NCI-H128 (cell line): ENCODE results near the gene TMEM51.

Source experiments
- DNase-seq: peaks from one replicate; lab custom pipeline; 2025; ENCODE audit not compliant: unreplicated experiment; lab: John Stamatoyannopoulos, UW

TMEM51 gene

DNA sequence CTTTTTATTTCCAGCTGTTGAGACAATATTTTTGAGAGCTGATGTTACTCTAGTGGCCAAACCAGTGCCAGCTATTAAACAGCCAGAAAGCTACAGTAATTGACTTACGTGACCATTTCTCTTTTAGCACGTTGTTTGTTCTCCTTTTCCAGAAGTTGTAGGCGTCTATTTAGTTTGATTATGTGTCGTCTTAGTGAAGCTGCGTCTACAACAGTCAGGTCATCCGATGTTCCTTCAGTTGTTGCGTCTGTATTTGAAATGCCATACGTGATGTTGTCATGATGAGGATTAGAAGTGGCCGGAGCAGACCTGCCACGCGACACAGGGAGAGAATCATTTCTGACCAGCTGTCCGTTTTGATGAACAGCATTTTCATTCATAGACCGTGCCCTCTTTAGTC lies 38.2 kb downstream of the TMEM51 start:
- no peak for DNase-seq

DNA sequence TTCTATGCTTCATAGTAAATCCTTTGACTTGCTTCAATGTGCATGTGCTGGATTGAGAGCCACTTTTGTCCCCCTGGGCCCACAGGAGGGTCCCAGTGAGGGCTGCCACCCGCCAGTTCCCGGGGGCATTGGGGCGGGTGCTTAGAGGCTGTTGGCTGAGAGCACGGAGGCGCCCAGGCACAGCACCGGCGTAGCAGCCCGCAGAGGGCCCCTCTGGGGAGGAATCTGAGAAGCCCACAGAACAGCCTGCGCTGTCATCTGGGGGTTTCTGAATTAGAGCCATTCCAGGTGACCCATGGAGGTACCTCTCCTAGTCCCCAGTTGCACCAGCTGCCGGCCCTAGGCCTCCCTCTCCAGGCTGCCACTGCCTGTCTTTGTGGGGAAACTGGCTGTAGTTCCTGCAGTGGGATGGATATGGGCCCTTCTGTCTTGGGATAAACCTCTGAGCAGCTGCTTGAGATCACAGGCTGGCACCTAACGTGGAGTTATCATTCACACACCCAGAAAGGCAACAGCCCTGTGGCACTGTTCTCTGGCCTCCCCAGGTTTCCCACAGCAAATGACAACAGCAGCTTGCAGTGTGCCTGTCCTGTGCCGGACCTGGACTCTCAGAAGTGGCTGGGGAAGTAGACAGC lies 39.5 kb downstream of the TMEM51 start:
- DNase-seq: no peak

DNA sequence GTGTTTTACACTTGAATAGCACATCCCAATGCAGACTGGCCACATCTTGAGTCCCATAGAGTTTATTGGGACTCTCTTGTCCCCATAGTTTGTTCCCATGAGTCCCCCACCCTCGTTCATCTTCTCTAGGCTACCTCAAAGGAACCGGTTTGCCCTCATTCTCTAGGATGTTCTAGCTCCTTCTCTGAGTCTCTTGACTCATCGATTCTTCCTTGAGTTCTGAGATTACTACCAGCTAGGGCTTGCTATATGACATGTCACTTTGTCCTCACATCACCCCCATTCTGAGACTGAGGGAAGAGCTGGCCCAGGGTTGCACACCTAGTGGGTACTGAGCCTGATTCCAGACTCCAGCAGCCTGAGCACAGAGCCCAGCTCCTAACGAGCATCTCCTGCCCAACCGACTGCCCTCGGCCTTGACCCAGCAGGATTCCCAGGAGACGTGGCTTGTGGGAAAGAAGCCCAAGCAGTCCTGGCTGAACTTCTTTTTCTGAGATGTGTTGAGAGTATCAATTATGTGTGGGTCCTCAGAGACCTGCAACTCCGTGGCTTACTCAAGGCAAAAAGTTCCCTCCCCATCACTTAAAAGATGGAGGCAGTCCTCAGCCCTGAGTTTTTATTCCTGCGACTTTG lies 42.0 kb downstream of the TMEM51 start:
- no peak for DNase-seq

DNA sequence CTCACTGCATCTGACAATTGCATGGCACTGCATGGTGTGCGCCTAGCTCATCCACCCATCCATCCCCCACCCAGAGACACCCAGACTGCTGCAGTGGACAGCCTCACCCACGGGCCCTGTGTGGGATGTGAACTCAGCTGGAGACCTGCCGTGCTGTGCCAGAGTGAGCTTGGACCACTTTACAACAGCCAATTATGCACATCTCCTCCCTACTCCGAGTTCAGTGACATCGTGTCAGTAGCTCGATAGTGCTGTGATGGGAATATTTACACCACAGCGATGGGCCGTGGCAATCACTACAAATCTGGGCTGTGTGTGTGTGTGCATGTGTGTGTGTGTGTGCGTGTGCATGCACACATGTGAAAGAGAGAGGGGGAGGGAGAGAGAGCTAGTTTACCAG lies 42.5 kb downstream of the TMEM51 start:
- no peak for DNase-seq

DNA sequence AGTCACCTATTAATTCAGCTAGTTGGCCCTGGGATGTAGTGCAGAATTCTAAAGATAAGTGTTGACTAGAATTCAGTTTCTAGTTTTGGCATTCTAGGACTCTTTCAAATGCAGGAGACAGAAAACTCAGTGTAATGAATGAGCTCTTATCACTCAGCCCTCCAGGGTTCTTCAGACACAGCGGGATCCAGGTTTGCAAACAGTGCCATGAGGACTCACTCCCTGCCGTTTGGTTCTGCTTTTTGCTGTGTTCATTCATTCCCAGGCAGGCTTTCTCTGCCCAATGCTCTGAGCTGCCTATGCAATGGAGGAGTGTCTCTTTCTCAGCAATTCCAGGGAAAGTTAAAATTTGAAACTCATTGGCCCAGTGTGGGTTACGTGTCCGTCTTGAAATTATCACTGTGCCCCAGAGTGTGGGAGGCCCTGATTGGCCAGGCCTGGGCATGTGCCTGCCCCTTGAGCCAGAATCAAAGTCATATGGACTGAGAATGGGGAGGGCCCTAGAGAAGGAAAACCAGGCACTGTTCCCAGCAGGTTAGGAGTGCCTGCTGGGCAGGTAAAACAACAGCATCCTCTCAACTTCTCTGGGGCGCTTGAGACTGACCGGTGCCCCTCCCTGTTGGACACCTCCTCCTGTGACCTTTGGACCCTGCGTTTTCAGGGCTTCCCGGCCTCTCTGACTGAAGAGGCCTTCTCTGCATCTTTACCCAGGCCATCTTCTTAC lies 43.4 kb downstream of the TMEM51 start:
- no peak for DNase-seq

DNA sequence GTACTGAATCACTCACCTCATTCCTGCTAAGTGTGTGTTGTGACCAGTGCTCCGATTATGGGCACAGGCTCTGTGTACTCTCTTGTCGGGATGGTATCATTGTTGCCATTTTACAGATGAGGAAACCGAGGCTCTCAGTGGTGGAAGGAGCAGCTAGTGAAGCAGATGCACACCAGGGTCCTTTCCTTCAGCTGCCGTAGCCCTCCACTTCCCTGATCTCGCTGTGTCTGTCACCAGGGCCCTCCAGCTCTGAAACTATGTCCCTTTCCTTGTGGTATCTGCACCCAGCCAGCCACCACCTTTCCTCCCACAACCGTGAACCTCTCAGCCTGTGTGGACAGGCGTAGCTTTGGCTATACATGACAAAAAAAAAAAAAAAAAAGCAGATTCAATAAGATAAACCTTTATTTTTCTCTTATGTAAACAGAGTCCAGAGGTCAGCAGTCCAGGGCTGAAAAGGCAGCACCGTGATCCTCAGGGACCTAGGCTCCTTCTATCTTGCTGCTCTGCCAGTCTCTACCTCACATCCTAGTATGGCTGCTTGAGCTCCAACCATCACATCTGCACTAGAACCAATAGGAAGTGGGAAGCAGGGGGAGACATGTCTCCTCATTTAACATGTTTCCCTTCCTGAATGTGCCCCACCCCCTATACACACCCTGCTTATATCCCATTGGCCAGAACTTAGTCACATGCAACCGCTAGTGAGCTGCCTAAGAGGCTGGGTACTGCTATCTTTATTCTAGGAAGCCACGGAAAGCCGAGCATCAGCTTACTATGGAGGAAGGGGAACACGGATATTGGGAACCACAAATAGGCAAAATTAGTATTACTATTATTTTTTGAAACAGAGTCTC lies 44.3 kb downstream of the TMEM51 start:
- DNase-seq: no peak

DNA sequence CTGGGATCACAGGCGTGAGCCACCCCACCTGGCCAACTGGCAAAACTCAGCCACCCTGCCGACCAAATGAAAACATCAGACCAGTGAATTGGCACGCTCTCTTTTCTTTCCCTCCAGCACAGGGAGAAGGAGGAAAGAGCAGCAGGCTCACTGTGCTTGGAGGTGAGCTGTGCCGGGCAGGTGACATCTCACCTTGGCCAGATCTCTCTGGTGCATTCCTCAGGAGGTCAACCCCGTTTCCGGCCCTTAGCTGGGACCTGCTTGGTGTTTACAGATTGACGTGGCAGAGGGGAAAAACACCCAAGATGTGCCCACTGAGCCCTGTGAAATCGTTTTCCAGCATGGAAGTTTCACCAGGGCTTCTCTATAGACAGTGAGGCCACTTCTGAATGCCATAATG lies 45.1 kb downstream of the TMEM51 start:
- no peak for DNase-seq

DNA sequence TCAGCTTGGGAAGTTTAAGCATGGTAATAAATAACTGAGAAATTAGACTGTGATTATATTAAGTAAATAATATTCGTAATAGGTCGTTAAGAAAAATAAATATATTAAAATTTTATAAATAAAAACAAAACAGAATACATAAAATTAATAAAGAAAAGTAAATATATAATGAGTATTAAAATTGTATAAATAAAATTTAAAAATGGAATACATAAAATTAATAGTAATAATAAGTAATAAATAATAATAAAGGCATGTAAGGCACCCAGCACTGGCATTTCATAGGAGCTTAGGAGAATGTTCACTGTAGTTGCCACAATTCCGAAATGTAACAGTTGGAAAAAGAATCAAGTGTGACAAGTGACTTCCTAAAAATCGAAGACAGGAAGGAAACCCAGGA lies 47.7 kb downstream of the TMEM51 start:
- DNase-seq: no peak

DNA sequence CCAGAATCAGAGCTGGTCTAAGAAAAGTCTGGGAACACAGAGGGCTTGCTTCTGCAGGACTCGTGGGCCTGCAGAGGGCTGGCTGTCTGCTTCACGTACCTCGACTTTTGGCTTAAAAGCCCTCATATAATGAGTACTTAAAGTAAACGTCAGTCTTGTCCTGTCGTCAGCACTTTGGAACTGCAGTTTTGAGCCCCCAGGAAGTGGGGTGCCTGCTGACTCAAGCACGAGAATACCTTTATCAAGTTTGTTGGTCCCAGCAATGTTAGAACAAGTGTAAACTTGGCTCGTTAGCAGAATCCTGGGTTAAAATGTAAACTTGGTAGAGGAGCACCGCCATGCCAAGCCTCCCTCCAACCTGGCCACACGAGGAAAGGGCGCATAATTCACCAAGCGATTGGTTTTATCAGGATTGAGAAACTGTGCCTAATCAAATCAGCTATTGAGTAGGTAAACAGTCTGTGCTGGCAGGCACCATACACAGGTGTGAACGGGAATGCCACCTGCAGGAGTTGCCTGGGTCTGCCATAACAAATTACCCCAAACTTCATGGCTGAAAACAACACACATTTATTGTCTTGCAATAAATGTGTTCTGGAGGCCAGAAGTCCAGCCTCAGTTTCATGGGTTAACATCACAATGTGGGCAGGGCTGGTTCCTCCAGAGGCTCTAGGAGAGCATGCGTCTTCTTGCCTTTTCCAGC lies 48.5 kb downstream of the TMEM51 start:
- DNase-seq: no peak

DNA sequence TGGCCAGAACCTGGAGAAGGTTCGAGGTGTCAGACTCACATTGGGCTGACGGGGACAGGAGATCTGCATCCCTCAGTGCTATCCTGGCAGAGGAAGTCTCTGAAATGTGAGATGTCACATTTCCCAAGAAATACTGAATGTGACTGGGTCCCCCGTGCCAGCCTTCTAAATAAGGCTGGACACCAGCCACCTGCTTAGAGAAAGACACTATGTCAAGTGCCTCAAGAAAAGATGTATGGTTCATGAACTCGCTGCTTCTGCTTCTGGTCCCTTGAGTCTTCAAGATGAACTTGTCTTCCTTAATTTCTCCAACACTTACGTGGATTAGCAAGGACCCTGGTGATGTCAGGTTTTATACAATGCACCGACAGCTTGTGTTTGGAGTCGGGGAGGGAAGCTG lies 51.4 kb downstream of the TMEM51 start:
- DNase-seq: no peak

DNA sequence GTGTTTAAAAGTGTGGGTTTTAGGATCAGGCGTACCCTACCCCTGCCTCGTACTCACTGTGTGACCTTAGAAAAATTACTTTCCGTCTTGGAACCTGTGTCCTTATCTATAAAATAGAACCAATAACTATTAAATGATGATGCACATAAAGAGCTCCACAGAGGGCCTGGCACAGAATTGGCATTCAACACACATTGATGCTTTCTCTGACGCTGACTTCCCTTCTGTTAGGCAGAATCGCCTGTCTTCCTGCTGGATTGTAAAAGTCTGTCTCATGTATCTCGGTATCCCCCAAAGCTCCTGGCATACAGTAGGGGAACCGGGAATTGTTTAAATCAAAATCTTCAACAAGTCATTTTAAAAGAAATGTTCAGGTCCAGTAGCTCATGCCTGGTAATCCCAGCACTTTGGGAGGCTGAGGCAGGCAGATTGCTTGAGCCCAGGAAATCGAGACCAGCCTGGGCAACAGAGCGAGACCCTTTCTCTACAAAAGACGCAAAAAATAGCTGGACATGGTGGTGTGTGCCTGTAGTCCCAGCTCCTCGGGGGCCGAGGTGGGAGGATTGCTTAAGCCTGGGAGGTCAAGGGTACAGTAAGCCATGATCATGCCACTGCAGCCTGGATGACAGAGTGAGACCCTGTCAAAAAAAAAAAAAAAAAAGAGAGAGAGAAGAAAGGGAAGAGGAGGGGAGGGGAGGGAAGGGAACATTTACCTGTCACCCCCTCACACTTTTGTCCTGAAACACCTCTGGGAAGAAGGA lies 52.2 kb downstream of the TMEM51 start:
- no peak for DNase-seq

DNA sequence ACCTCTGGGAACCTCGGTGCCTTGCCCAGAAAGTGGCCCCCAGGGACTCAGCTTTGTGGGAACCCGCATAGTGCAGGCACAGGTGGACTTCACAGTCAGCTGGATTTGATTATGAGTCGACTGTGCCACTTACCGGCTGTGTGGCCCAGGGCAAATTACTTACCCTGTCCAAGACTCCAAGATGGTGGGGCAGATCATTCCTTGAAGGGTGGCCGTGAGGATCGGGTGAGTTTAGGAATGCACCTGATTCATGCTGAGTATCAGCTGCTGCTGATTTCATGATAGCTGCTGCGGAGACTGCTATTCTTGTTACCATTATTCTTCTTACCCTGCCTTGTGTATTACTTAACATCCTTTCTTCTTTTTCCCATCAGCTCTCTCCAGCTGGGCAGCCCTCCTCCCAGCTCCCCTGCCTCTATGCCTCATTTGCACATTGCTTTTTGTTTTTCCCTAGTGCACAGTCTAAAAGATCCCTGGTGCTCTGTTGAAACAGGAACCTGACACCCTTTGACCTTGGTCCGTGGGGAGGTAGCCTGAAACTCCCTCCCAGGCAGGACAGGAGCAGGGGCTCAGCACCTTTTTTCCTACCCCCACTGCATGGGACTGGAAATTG lies 53.0 kb downstream of the TMEM51 start:
- DNase-seq: no peak

DNA sequence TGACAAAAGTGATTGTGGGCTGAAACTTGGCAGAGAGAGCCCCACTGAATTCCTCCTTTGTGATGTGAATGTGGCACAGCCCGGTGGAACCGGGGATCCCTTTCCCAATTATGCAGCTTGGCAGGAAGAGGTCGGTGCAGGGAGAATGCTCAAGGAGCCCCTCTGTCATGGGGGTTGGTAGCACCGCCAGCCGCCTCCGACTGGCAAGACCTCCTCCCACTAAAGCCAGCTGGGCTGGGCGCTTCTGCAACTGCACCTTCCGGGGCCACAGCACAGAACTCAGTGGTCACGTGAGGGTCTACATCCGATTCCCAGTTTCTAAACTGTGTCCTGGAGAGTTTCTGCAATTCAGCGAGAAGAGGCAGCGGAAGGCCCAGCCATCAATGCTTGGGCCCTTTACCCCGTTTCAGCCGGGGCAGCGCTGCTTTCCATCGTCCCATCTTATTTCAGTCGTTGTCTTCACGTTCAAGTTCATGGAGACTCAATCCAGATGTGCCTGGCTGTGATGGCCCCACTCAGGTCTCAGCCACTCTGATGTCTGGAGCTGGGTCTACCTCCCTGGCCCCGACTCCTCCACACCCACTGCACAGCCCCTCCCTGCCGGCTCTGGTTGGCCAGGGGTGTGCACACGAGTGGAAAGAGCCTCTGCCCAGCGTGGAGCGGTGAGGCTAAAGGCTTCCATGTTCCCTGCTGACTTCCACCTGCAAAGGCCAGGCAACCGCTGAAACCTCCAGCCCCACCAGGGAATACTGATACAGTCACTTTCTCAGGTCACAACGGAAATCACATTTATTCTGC lies 53.7 kb downstream of the TMEM51 start:
- no peak for DNase-seq

DNA sequence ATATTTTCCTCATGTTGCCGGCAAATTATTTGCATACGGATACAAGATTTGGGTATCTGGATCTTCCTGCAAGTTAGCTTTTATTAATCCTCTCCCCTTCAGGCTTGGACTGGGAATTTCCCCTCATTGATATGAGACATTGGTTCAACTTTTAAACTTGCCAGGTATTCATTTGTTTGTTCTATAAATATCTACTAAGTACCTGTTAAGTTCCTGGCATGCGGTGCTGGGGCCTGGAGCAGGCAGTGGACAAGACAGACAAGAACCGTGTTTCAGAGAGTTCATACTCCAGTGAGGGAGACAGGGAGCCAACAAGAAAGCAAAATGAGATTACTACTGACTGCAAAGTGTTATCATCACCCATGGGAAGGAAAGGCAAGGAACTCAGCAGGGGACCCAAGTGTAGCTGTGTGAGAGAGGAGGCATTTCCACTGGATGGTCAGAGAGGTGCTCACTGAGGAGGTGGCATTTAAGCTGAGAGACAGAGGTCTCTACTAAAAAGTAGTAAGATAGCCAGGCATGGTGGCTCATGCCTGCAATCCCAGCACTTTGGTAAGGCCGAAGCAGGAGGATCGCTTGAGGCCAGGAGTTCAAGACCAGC lies 54.4 kb downstream of the TMEM51 start:
- no peak for DNase-seq

DNA sequence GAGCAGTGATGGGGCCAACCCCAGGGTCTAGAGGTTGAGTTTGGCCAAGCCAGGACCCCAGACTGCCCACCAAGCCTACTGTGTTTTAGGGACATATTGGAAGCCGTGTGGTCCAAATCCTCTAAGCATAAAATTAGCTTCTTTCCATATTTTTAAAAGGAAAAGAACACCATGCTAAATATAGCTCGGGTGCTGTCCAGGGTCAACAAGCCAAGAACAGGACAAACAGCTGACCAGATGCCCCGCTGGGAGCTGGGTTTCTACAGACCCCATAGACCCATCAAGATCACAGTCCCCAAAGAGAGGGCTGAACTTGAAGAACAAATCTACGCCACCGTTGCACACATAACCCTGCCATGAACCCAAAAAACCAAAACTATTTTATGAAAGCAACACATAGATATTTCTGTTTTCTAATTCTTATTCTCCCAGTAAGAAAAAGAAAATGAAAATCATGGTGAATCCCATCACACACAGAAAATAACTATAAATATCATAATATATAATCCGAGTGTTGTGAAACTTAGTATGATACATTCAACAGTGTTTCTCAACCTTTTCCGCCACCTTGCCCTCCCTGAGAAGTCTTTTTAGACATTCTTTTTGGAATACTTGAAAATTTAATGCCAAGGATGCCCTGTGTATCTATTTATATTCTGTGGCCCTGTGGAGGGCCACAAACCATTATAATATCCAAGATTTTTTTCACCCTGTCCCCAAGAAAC lies 57.3 kb downstream of the TMEM51 start:
- no peak for DNase-seq

DNA sequence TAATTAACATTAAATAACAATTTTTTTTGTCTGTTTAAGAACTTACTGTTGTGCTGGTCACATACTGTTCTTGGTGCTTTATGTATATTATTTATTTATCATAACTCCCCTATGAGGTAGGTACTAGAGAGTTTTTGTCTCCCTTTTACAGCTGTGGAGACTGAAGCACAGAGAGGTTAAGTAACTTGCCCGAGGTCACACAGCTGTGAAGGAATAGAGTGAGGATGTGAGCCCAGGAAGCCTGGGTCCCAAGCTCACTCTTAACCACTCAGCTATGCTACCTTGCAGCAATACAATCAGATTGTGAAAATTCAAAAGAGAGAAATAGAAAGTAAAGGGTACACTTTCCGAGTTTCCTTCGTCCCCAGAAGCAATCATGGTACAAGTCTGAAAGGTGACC lies 57.9 kb downstream of the TMEM51 start:
- DNase-seq: no peak

DNA sequence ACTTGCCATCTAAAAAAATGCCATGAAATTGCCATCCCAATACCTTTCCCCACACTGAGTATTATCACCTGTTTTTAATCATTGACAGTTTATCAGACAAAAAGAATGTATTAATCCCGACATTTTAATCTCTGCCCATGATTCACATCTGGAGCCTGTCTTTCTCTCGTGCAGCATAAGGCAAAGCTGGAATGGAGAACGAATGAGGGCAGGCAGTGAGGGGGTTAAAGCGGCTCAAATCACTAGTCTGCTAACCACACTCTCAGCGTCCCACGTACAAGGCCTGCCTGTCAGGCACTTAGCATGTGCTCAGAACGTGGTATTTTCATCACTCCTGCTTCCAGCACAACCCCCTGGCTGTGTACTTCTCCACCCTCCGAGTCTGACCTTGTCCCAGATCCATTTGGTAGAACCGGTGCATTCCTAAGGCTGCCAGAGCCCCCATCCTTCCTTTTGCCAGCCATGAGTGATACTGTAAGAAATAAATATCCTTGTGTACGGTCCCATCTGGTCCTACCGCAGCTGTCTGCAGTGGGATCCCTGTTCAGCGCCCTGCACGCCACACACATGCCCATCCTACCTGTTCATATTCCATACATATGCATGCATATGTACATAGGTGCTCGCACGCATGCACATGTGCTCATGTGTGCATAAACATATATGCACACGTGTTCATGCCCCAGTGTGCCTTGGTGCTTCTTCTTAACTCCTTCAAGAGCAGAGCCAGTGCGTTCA lies 58.8 kb downstream of the TMEM51 start:
- DNase-seq: no peak
